ENCODE data around the gene GAGE10.
"Not testable (repeated sequence)": the region's sequence is repeated elsewhere in the genome, so short reads cannot be mapped to it uniquely, and the experiment has no call there.

Gene GAGE10

DNA sequence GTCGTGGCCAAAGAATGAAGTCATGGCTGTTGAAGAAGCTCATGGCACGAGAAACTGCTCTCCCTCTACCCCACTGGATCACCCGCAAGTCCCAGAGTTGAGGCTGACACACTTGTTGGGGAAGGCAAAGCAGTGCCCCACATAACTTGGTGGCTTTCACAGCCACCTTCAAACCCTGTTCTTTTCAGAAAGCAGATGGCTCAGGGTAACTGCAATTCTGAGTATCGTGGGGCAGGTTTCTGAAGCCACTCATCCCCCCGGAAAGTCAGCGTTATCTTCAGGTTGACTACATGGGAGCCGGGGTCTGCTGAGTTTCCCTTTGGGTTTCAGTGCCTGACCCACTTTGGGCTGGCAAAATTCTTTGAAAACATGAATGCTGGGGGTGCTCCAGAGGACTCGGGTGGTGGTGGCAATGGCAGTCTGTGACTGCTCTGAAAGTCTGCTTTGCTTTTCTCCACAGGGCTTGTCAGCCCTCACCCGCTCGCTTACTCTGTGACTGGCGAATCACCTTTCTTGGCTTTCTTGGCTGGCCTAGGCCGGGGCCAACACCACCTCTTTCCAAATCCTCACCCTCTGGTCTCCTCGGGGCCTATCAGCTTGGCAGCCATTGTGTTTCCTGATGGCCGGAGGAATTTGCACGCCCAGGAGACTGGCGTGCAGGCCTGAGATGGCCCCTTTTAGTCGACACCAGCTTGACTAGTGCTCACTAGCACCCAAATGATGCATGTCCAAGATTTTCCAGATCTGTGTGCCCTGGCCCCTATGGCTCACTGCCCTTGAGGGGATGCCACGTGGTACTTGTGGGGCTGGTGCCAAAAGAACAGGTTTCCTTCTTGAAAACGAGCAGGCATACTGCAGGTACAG lies 26.5 kb upstream of the GAGE10 start:
- DNase-seq (ENCODE audit: low read depth): no peak

DNA sequence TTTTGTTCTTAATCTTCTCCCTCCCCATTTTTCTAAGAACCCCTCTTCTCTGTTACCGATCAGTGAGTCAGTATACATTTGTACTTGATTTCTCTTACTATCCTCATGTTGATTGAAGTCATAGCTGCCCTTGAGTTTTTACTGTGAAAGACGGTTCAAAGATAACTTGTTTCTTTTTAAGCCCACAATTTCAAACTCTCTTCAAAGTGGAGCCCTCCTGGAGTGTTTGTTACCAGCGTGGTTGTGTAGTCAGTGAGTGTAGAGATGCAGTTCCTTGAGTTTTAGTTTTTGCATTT lies 26.0 kb upstream of the GAGE10 start:
- no peak for DNase-seq (ENCODE audit: low read depth)

GRCh38 chrX:49278081-49278480 lies 25.4 kb upstream of the GAGE10 start:
- DNase-seq (ENCODE audit: low read depth): no peak

DNA sequence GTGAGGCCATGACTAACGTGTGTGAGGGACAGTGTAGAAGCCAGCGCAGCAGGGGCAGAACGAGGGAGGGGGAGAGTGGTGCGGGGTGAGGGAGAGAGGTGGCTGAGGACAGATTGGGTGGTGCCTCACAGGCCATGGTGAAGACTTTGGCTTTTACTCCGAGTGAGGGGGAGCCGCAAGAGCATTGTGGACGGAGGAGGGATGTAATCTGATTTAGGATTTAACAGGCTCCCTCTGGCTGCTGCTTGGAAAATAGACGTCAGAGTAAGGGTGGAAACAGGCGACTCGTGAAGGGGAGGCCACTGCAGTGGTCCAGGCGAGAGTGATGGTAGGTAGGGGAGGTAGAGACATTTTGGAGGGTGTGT lies 20.8 kb upstream of the GAGE10 start:
- DNase-seq (ENCODE audit: low read depth): peak; percentile 33

DNA sequence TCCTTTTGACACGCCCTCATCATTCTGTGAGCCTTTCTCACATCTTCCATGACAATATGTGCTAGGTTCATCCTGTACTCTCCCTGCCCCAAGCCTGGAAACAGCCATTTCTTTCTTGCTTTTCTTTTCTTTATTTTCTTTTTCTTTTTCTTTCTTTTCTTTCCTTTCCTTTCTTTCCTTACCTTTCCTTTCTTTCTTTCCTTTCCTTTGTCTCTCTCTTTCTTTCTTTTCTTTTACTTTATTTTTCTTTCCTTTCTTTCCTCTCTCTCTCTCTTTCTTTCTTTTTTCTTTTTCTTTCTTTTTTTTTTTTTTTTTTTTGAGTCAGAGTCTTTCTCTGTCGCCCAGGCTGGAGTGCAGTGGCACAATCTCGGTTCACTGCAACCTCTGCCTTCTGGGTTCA lies 19.2 kb upstream of the GAGE10 start:
- DNase-seq (ENCODE audit: low read depth): no peak

DNA sequence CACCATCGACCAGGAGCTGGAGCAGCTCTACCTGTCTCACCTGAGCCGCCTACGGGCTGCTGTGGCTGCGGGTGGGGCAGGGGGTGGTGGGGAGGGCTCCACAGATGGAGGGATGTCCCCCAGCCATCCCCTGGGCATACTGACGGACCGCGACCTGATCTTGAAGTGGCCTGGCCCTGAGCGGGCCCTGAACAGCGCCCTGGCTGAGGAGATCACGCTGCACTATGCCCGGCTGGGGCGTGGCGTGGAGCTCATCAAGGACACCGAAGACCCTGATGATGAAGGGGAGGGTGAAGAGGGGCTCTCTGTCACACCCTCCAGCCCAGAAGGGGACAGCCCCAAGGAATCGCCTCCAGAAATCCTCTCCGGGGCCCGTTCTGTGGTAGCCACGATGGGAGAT lies 17.3 kb upstream of the GAGE10 start:
- no peak for DNase-seq (ENCODE audit: low read depth)

GRCh38 chrX:49286581-49286980 lies 16.9 kb upstream of the GAGE10 start:
- DNase-seq (ENCODE audit: low read depth): no peak

DNA sequence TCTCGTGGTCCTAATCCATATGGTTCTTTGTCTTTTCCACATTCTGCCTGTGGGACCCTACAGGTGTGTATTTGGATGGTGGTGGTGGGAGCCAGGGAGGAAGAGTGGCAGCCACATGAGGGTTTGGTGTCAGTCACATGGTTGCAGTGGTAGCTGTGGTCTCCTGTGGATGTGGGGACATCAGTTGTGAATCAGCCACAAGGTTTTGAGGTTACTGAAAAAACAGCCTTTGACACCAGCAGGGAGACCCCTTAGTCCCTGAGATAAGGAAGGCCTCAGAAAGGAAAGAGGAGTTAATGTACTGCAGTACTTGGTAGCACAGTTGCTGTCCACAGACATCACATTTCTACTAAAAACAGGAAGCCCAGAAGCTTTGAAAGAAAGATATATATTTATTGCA lies 15.8 kb upstream of the GAGE10 start:
- DNase-seq (ENCODE audit: low read depth): no peak

- DNase-seq (ENCODE audit: low read depth): no peak
Observed at GRCh38 chrX:49290215-49290614, 13.2 kb upstream of the GAGE10 start.

DNA sequence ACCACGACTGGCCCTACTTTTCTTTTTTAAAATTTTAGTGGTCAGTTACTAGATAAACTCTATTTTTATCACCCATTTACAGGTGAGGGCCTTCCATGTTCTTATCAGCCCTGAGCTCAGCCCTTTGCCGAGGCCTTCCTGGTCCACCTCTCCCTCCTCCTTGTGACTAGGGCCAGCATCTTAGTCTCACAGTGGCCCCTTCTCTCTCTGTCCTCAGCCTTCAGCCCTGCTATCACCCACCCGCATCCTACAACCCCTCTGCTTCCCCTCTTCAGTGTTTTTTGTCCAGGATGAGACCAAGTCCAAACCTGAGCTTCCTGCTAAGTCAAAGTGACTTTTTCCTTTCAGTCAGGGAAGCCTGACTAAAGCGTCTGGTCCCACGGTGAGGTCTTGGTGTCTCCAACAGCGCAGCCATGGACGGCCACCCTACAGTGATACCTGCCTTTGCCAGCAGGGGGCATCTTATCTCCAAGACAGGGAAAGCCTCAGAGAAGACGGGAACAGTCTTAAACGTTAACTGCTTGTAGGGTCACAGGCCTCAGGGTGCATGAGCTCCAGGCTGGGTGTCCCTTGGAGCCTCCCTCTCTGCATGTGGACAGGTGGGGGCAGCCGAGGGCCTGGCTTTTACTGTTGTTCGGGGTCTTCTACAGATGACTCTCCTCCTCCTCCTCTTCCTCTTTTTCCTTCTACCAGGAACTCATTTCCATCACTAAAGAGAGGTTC lies 11.7 kb upstream of the GAGE10 start:
- DNase-seq (ENCODE audit: low read depth): peak; percentile 52

DNA sequence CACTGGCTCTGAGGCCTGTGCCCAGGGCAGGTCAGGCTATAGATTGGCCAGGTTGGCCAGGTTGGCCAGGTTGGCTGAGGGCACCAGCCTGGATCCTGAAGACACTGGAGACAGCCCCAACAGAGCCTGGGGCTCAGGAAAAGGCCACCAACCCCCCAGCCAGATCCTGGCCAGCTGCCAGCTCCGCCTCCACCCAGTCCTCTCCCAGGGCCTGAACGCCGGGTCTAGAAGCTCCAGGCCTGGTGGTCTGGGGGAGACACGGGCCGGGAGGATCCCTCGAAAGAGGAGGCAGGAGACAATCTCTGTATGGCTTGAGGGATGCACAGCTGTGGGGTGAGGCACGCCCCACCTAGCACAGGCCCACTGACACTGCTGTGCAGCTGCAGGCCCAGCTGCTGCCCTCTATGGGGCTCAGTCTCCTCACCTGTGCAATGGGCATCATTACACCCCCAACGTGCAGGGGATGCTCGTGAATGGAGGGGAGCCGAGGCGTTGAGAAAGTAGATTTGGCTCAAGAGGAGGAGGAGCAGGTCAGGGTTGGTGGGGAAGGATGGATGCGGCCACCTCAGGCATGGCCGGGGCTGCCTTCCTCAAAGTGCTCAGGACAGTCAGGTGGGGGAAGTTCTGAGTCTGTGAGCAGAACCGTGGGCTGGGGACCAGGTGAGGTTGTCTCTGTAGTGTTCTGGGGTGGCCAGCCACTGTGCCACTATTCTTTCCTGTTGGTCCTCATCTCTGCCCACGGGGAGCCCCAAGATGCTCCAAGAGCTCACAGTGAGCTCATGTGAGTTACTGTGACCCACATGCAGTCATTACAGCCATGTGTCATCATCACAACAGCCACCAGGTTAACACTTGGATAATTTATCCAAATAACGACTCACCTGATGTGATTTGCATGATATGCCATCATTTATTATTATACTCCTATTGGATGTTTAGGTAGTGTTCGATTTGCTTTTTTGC lies 10.8 kb upstream of the GAGE10 start:
- DNase-seq (ENCODE audit: low read depth): no peak

DNA sequence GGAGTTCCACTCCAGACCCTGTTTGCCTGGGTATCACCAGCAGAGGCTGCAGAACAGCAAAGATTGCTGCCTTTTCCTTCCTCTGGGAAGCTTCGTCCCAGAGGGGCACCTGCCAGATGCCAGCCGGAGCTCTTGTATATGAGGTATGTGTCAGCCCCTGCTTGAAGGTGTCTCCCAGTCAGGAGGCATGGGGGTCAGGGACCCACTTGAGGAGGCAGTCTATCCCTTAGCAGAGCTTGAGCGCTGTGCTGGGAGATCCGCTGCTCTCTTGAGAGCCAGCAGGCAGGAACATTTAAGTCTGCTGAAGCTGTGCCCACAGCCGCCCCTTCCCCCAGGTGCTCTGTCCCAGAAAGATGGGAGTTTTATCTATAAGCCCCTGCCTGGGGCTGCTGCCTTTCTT lies 4.2 kb upstream of the GAGE10 start:
- not testable (repeated sequence) for DNase-seq (ENCODE audit: low read depth)

- DNase-seq (ENCODE audit: low read depth): no peak
Observed at GRCh38 chrX:49300703-49301102, 2.7 kb upstream of the GAGE10 start.

GRCh38 chrX:49307775-49308174 lies 4.3 kb downstream of the GAGE10 start:
- not testable (repeated sequence) for DNase-seq (ENCODE audit: low read depth)

DNA sequence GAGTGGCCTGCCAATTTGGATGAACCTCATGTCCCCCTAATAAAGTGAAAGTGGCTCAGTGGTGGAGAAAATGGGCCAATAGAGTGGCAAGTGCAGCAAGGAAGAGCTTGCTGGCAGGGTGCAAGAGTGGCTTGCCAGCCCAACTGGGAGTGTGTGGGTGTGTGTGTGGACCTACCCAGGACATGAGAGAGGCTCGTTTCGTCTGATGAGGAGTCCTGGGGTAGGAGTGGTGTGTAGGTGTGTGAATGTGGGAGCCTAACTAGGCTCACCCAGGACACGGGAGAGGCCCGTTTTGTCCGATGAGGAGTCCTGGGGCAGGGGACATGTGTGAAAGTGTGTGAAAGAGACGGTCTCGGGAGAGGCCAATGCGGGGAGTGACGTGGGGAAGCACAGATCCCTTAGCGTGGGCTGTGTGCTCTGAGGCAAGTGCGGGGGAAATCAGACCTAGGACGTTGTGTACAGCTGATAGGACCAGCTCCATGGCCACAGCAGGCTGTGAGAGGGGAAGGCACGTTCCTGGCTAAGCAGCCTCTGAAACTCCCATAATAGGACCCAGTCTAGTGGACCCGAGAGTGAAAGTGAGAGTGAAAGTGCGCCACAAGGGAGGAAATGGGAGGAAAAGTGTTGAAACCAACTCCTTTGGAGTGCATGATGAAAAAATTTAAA lies 5.3 kb downstream of the GAGE10 start:
- peak; percentile 52 for DNase-seq (ENCODE audit: low read depth)

GRCh38 chrX:49309401-49309981 lies 6.0 kb downstream of the GAGE10 start:
- DNase-seq (ENCODE audit: low read depth): peak; percentile 41

GRCh38 chrX:49310371-49310770 lies 6.9 kb downstream of the GAGE10 start:
- no peak for DNase-seq (ENCODE audit: low read depth)

DNA sequence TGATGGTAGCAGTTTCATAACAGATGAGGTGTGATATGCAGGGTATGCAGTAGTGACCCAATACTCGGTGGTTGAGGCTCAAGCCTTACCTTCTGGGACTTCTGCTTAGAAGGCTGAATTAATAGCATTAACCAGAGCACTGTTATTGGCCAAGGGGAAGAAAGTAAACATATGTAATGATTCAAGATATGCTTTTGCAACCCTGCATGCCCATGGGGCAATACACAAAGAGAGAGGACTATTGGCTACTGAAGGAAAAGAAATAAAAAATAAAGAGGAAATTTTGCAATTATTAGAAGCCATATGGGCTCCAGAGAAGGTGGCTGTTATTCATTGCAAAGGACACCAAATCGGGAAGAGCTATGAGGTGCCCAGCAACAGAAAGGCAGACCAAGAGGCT lies 8.7 kb downstream of the GAGE10 start:
- DNase-seq (ENCODE audit: low read depth): no peak

- no peak for DNase-seq (ENCODE audit: low read depth)
Observed at GRCh38 chrX:49316085-49316484, 12.6 kb downstream of the GAGE10 start.

- not testable (repeated sequence) for DNase-seq (ENCODE audit: low read depth)
Observed at GRCh38 chrX:49321737-49322136, 18.3 kb downstream of the GAGE10 start, which contains the start of gene GAGE12J. Gene GAGE12J (plus strand): TSS chrX:49322037. CDS start chrX:49323194, 1,157 bp downstream.

GRCh38 chrX:49322266-49322665 lies 18.8 kb downstream of the GAGE10 start:
- DNase-seq (ENCODE audit: low read depth): not testable (repeated sequence)

All from EH (cell line).